Esophagus squamous epithelium (tissue), 5 donors: Measurements from ENCODE around the gene UBR3. TPM values are rescaled to one million over a fixed set of nuclear protein-coding genes. Genes with fewer than 3 reads are reported as not detected.
"Not testable (repeated sequence)": the region's sequence is repeated elsewhere in the genome, so short reads cannot be mapped to it uniquely, and the experiment has no call there.

Source experiments
- DNase-seq: peaks from one replicate; lab custom pipeline; 2025; lab: John Stamatoyannopoulos, UW
- H3K27ac ChIP-seq, 4 donors: fragments of 200-600 bp; sonication (generic); one replicate each; pipeline ENCODE4 v1.5.1; 2016 to 2019; ENCODE audit warnings: mild to moderate bottlenecking in 1 of 4
- H3K27me3 ChIP-seq, 4 donors: fragments of 200-600 bp; sonication (generic); 1 replicate in 3 of 4; 2 replicates in 1 of 4; pipeline versions ENCODE4 v1.5.1 to v1.6.0; 2017 to 2021; ENCODE audit warnings: antibody characterized with exemption in 1 of 4
- H3K36me3 ChIP-seq, 3 donors: fragments of 200-600 bp; sonication (generic); one replicate each; pipeline ENCODE4 v1.5.1; 2016 to 2019
- H3K4me1 ChIP-seq, 3 donors: fragments of 200-600 bp; sonication (generic); one replicate each; pipeline ENCODE4 v1.5.1; 2017 to 2019
- H3K4me3 ChIP-seq, 4 donors: fragments of 200-600 bp; sonication (generic); 1 replicate in 3 of 4; 2 replicates in 1 of 4; pipeline ENCODE4 v1.5.1; 2016 to 2019; ENCODE audit warnings: mild to moderate bottlenecking in 2 of 4, moderate library complexity in 1 of 4
- H3K9me3 ChIP-seq, 3 donors: fragments of 200-600 bp; sonication (generic); one replicate each; pipeline ENCODE4 v1.5.1; 2016 to 2019
- CTCF ChIP-seq, 6 experiments: fragments of 450-650 bp in 4 of 6; fragments of 200-600 bp in 2 of 6; sonication (generic) in 2 of 6; IDR thresholded peaks; one replicate each; pipeline ENCODE4 v1.5.1; 2016 to 2019; ENCODE audit warnings: antibody characterized with exemption in 6 of 6, mild to moderate bottlenecking in 4 of 6, moderate library complexity in 4 of 6
- POLR2A ChIP-seq, 4 donors: fragments of 450-650 bp; IDR thresholded peaks; one replicate each; pipeline ENCODE4 v1.6.1; 2017; ENCODE audit warnings: antibody characterized with exemption in 4 of 4, mild to moderate bottlenecking in 4 of 4, moderate library complexity in 3 of 4
- WGBS, 2 donors: methylation state at CpG; one replicate each; pipeline ENCODE4 v1.1.5; 2018; 5-methylcytosine and 5-hydroxymethylcytosine counted together
- intact Hi-C: fragments of 100-400 bp; cut with DNase I; formaldehyde crosslinking; loops from one replicate; pipeline ENCODE4 v1.15.0; 2022
- small RNA-seq, 4 donors: library from RNA; depleted of rRNA; stranded (forward); fragments of <200 nt; gene quantifications; one replicate each; pipeline ENCODE3, GENCODE V24; 2016
- total RNA-seq, 4 donors: library from RNA; depleted of rRNA; stranded (reverse); fragments of >200 nt; gene quantifications; one replicate each; pipeline ENCODE4 v1.1.0, GENCODE V29; 2016
- donor health status: DM: yes; HTN: yes; CAD: no.

Gene UBR3
- total RNA-seq, 4 donors from 2014 or later = 26.9 to 56.8 (median 43.2) TPM

GRCh38 chr2:170123593-170123992 is 296.3 kb downstream of the UBR3 start:
- Histone ChIP-seq H3K36me3 (no peaks in the 10 kb centered on the region), H3K4me3 (no peak overlapping the region), H3K27me3 (no peaks in the 10 kb centered on the region), H3K27ac (peak overlapping the region in 1 of 4 donors; percentile 11), H3K4me1 (peaks cover 0 to 20% (median 6%) of the 10 kb centered on the region in 3 donors), H3K9me3 (no peaks in the 10 kb centered on the region)
- WGBS, 2 donors = 8 to 37% methylated on average over 2 of the region's 2 CpGs
- intact Hi-C loops = no loop called here
- TF ChIP-seq CTCF (IDR thresholded peaks at IDR 0.05) (peak in 1 of 6 experiments; percentile 14), POLR2A (IDR thresholded peaks at IDR 0.05) (no peak)
- no peak for DNase-seq

DNA sequence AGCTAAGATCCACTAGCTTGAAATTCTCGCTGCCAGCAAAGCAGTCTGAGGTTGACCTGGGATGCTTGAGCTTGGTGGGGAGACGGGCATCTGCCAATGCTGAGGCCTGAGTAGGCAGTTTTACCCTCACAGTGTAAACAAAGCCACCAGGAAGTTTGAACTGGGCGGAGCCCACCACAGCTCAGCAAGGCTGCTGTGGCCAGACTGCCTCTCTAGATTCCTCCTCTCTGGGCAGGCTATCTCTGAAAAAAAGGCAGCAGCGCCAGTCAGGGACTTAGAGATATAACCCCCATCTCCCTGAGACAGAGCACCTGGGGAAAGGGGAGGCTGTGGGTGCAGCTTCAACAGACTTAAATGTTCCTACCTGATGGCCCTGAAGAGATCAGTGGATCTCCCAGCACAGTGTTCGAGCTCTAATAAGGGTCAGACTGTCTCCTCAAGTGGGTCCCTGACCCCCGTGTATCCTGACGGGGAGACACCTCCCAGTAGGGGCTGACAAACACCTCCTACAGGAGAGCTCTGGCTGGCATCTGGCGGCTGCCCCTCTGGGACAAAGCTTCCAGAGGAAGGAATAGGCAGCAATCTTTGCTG is 299.0 kb downstream of the UBR3 start:
- H3K27me3 ChIP-seq, H3K9me3 ChIP-seq, DNase-seq, H3K36me3 ChIP-seq, H3K4me3 ChIP-seq, intact Hi-C loops, H3K27ac ChIP-seq: not testable (repeated sequence)
- H3K4me1 ChIP-seq = peaks cover 0 to 20% (median 6%) of the 10 kb centered on the region in 3 donors
- WGBS, 2 donors = 80 to 92% methylated on average over 4 of the region's 8 CpGs

Small RNAs within 50 kb of the gene (small RNA-seq; reads per million reads assigned to genes)
- gene RNU6-1006P = 0 reads per million in 4 donors

Other genes with a start within 250 kb of the UBR3 start
- 10 to 100 TPM; 17.6 to 32.8 (median 28.8) TPM for gene PPIG, start 243.1 kb upstream of the UBR3 start, total RNA-seq
- not detected for gene CFAP210, start 133.0 kb upstream of the UBR3 start, total RNA-seq
- 1 to 10 TPM; 1.9 to 4.6 (median 3.3) TPM for gene PHOSPHO2, start 133.0 kb upstream of the UBR3 start, total RNA-seq
- gene KLHL23, start 93.6 kb upstream of the UBR3 start, total RNA-seq = 10 to 100 TPM in 1 of 4 donors, 1 to 10 TPM in 3; 1.3 to 11.3 (median 4.1) TPM
- 10 to 100 TPM; 36.2 to 82.6 (median 50.6) TPM for gene SSB, start 28.6 kb upstream of the UBR3 start, total RNA-seq
- 10 to 100 TPM; 22.9 to 56.3 (median 44.7) TPM for gene METTL5, start 2.5 kb upstream of the UBR3 start, total RNA-seq